ENCODE results near the gene YWHAE.
"Not testable (repeated sequence)": the region's sequence is repeated elsewhere in the genome, so short reads cannot be mapped to it uniquely, and the experiment has no call there.

YWHAE gene

GRCh38 chr17:1412185-1413110 is 12.4 kb upstream of the YWHAE start:
- no peak for DNase-seq (ENCODE audit: low read depth, low spot score)

- no peak for DNase-seq (ENCODE audit: low read depth, low spot score)
These were observed 2.2 kb upstream of the YWHAE start for GRCh38 chr17:1402262-1402586.

- DNase-seq (ENCODE audit: low read depth, low spot score): no peak
These were observed 917 bp downstream of the YWHAE start for GRCh38 chr17:1398931-1399678.

GRCh38 chr17:1398028-1398427 is 2.0 kb downstream of the YWHAE start:
- no peak for DNase-seq (ENCODE audit: low read depth, low spot score)

GRCh38 chr17:1395876-1396665 is 4.0 kb downstream of the YWHAE start:
- not testable (repeated sequence) for DNase-seq (ENCODE audit: low read depth, low spot score)

GRCh38 chr17:1391577-1391976 is 8.4 kb downstream of the YWHAE start:
- no peak for DNase-seq (ENCODE audit: low read depth, low spot score)

- no peak for DNase-seq (ENCODE audit: low read depth, low spot score)
These were observed 9.3 kb downstream of the YWHAE start for GRCh38 chr17:1390432-1391367.

- not testable (repeated sequence) for DNase-seq (ENCODE audit: low read depth, low spot score)
These were observed 12.4 kb downstream of the YWHAE start for GRCh38 chr17:1387490-1388227.

- not testable (repeated sequence) for DNase-seq (ENCODE audit: low read depth, low spot score)
These were observed 13.3 kb downstream of the YWHAE start for GRCh38 chr17:1386675-1387190.

GRCh38 chr17:1386265-1386664 is 13.8 kb downstream of the YWHAE start:
- DNase-seq (ENCODE audit: low read depth, low spot score): no peak

GRCh38 chr17:1385861-1386260 is 14.2 kb downstream of the YWHAE start:
- DNase-seq (ENCODE audit: low read depth, low spot score): no peak

GRCh38 chr17:1384905-1385435 is 15.1 kb downstream of the YWHAE start:
- DNase-seq (ENCODE audit: low read depth, low spot score): no peak

GRCh38 chr17:1379930-1380313 is 20.1 kb downstream of the YWHAE start:
- no peak for DNase-seq (ENCODE audit: low read depth, low spot score)

- DNase-seq (ENCODE audit: low read depth, low spot score): no peak
These were observed 20.7 kb downstream of the YWHAE start for GRCh38 chr17:1379208-1379929.

GRCh38 chr17:1378476-1378860 is 21.6 kb downstream of the YWHAE start:
- not testable (repeated sequence) for DNase-seq (ENCODE audit: low read depth, low spot score)

- DNase-seq (ENCODE audit: low read depth, low spot score): no peak
These were observed 22.7 kb downstream of the YWHAE start for GRCh38 chr17:1377334-1377733.

GRCh38 chr17:1376061-1376460 is 24.0 kb downstream of the YWHAE start:
- no peak for DNase-seq (ENCODE audit: low read depth, low spot score)

GRCh38 chr17:1375615-1376014 is 24.4 kb downstream of the YWHAE start:
- no peak for DNase-seq (ENCODE audit: low read depth, low spot score)
